Measurements from ENCODE around the gene GSTM3.
A peak's percentile ranks its signal among the peaks of the same experiment; 100 is the strongest.

Gene GSTM3

GRCh38 chr1:109788695-109789521 lies 48.1 kb upstream of the GSTM3 start:
- H3K9me3 ChIP-seq (ENCODE audit: control insufficient read depth, insufficient read depth, low read depth, low read length): no peaks in the 10 kb centered on the region
- peaks cover 3% of the 10 kb centered on the region; the same call in 1 of the 2 replicates for H3K4me1 ChIP-seq (ENCODE audit: control insufficient read depth, insufficient read depth, low read length)
- no peaks in the 10 kb centered on the region for H3K36me3 ChIP-seq (ENCODE audit: control insufficient read depth in 2 of 2, insufficient read depth in 1 of 2, low read length in 2 of 2)
- no peak overlapping the region for H3K4me3 ChIP-seq (ENCODE audit: low read depth, low read length)
- no peak for TF ChIP-seq ZNF112 (tag by site-specific recombination; IDR thresholded peaks at IDR 0.05)
- TF ChIP-seq ZNF10 (tag by site-specific recombination; IDR thresholded peaks at IDR 0.05): no peak
- no peak for TF ChIP-seq ZNF146 (tag by site-specific recombination; IDR thresholded peaks at IDR 0.05)
- TF ChIP-seq ZNF121 (tag by site-specific recombination; IDR thresholded peaks at IDR 0.05): no peak
- peak; percentile 24; the same call in 1 of the 2 replicates for TF ChIP-seq ZBTB17 (tag by site-specific recombination; IDR thresholded peaks at IDR 0.05)
- TF ChIP-seq CTCF (tag by site-specific recombination; IDR thresholded peaks at IDR 0.05): peak; percentile 46
- TF ChIP-seq SCRT2 (tag by site-specific recombination; IDR thresholded peaks at IDR 0.05): peak; percentile 53
- TF ChIP-seq KLF8 (tag by site-specific recombination; IDR thresholded peaks at IDR 0.05): no peak
- no peak overlapping the region for H3K27ac ChIP-seq (ENCODE audit: extremely low read depth, low read depth, low read length)
- ChIA-PET CTCF (interaction anchor here (0.7 to 17.6 kb wide), 5 partner anchors 9 to 384 kb away, joined by 3 to 522 read pairs (median 24); partner anchors contain the start of gene AHCYL1), POLR2A (no interaction called here)

- POLR2A ChIA-PET: no interaction called here
- Histone ChIP-seq H3K27ac (ENCODE audit: extremely low read depth, low read depth, low read length) (no peak overlapping the region), H3K4me1 (ENCODE audit: control insufficient read depth, insufficient read depth, low read length) (peaks cover 6% of the 10 kb centered on the region; the same call in 1 of the 2 replicates), H3K36me3 (ENCODE audit: control insufficient read depth in 2 of 2, insufficient read depth in 1 of 2, low read length in 2 of 2) (no peaks in the 10 kb centered on the region), H3K9me3 (ENCODE audit: control insufficient read depth, insufficient read depth, low read depth, low read length) (no peaks in the 10 kb centered on the region), H3K4me3 (ENCODE audit: low read depth, low read length) (no peak overlapping the region)
- TF ChIP-seq ZNF302 (tag by site-specific recombination; IDR thresholded peaks at IDR 0.05; ENCODE audit: low read depth): no peak
- TF ChIP-seq ZNF23 (tag by site-specific recombination; IDR thresholded peaks at IDR 0.05; ENCODE audit: borderline replicate concordance): no peak
- TF ChIP-seq ZNF398 (tag by site-specific recombination; IDR thresholded peaks at IDR 0.05): no peak
- no peak for TF ChIP-seq ZNF621 (tag by site-specific recombination; IDR thresholded peaks at IDR 0.05)
- no peak for TF ChIP-seq SP3 (tag by site-specific recombination; IDR thresholded peaks at IDR 0.05)
- no peak for TF ChIP-seq KLF8 (tag by site-specific recombination; IDR thresholded peaks at IDR 0.05)
- TF ChIP-seq, protein P1, sequence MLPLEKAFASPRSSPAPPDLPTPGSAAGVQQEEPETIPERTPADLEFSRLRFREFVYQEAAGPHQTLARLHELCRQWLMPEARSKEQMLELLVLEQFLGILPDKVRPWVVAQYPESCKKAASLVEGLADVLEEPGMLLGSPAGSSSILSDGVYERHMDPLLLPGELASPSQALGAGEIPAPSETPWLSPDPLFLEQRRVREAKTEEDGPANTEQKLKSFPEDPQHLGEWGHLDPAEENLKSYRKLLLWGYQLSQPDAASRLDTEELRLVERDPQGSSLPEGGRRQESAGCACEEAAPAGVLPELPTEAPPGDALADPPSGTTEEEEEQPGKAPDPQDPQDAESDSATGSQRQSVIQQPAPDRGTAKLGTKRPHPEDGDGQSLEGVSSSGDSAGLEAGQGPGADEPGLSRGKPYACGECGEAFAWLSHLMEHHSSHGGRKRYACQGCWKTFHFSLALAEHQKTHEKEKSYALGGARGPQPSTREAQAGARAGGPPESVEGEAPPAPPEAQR (tag by site-specific recombination; IDR thresholded peaks at IDR 0.05): no peak
- no peak for TF ChIP-seq PRDM6 (tag by site-specific recombination; IDR thresholded peaks at IDR 0.05)
- CTCF ChIA-PET: interaction anchor here (7.7 to 17.6 kb wide), 2 partner anchors 8 to 194 kb away, joined by 68 to 522 read pairs; partner anchors contain the start of gene AHCYL1
Measured at GRCh38 chr1:109787845-109788601, 47.2 kb upstream of the GSTM3 start.

Data from HEK293 (cell line).